HEK293 (cell line): ENCODE results near the gene RPS28.
A peak's percentile ranks its signal among the peaks of the same experiment; 100 is the strongest.

Source experiments
- CTCF ChIA-PET: fragments of 350-600 bp; formaldehyde crosslinking; extraction: SDS; loops from one replicate; lab custom pipeline; 2021; ENCODE audit warnings: antibody characterized with exemption; lab: Yijun Ruan, JAX
- POLR2A ChIA-PET: fragments of 300-600 bp; formaldehyde crosslinking; extraction: SDS; loops from one replicate; lab custom pipeline; 2020; ENCODE audit warnings: antibody characterized with exemption, inconsistent platforms; lab: Yijun Ruan, JAX
- H3K27ac ChIP-seq: fragments of 200-500 bp; sonication (Bioruptor generic); 2 replicates; pipeline ENCODE4 v1.5.1; 2014; ENCODE audit warnings: low read depth, low read length, control low read depth, inconsistent platforms; ENCODE audit errors: extremely low read depth
- H3K36me3 ChIP-seq, 2 experiments: fragments of 200-500 bp in 1 of 2; sonication (Bioruptor generic) in 1 of 2; 1 replicate in 1 of 2; 2 replicates in 1 of 2; pipeline ENCODE4 v1.5.1; 2014 to 2017; ENCODE audit warnings: inconsistent platforms in 2 of 2, low read length in 2 of 2; ENCODE audit not compliant: control insufficient read depth in 2 of 2, insufficient read depth in 1 of 2
- H3K4me1 ChIP-seq: fragments of 200-500 bp; sonication (Bioruptor generic); 2 replicates; pipeline ENCODE4 v1.5.1; 2014; ENCODE audit warnings: mild to moderate bottlenecking, low read length, inconsistent platforms; ENCODE audit not compliant: control insufficient read depth, insufficient read depth
- H3K4me3 ChIP-seq: 2 replicates; pipeline ENCODE4 v1.5.1; 2011; ENCODE audit warnings: low read depth, mild to moderate bottlenecking, control low read depth, low read length, moderate library complexity
- H3K9me3 ChIP-seq: fragments of 200-500 bp; sonication (Bioruptor generic); 2 replicates; pipeline ENCODE4 v1.5.1; 2014; ENCODE audit warnings: low read depth, low read length, inconsistent platforms; ENCODE audit not compliant: control insufficient read depth, insufficient read depth
- GFI1B ChIP-seq: fragments of 450-650 bp; formaldehyde crosslinking; IDR thresholded peaks from 2 replicates; pipeline ENCODE4 v1.5.1; 2016; ENCODE audit warnings: missing biosample characterization, missing genetic modification characterization
- GLIS1 ChIP-seq: fragments of 450-650 bp; formaldehyde crosslinking; IDR thresholded peaks from 2 replicates; pipeline ENCODE4 v1.5.1; 2016; ENCODE audit warnings: missing biosample characterization, missing genetic modification characterization
- KLF1 ChIP-seq: fragments of 450-650 bp; formaldehyde crosslinking; IDR thresholded peaks from 2 replicates; pipeline ENCODE4 v1.5.1; 2016; ENCODE audit warnings: missing biosample characterization, missing genetic modification characterization
- KLF17 ChIP-seq: fragments of 450-650 bp; formaldehyde crosslinking; IDR thresholded peaks from 2 replicates; pipeline ENCODE4 v1.5.1; 2016; ENCODE audit warnings: missing biosample characterization, missing genetic modification characterization
- PRDM1 ChIP-seq: fragments of 450-650 bp; formaldehyde crosslinking; IDR thresholded peaks from 2 replicates; pipeline ENCODE4; 2016; ENCODE audit warnings: missing biosample characterization, missing genetic modification characterization
- SCRT1 ChIP-seq: fragments of 450-650 bp; formaldehyde crosslinking; IDR thresholded peaks from 2 replicates; pipeline ENCODE4 v1.5.1; 2016; ENCODE audit warnings: missing biosample characterization, missing genetic modification characterization, borderline replicate concordance
- ZBTB26 ChIP-seq: fragments of 450-650 bp; formaldehyde crosslinking; optimal IDR thresholded peaks from 2 replicates; pipeline ENCODE3; 2016; ENCODE audit warnings: missing biosample characterization, mild to moderate bottlenecking, missing genetic modification characterization
- ZEB2 ChIP-seq: fragments of 450-650 bp; formaldehyde crosslinking; IDR thresholded peaks from 2 replicates; pipeline ENCODE4 v1.5.1; 2016; ENCODE audit warnings: missing biosample characterization, missing genetic modification characterization
- ZNF138 ChIP-seq: fragments of 450-650 bp; formaldehyde crosslinking; IDR thresholded peaks from 2 replicates; pipeline ENCODE4 v1.5.1; 2016; ENCODE audit warnings: missing biosample characterization, missing genetic modification characterization, borderline replicate concordance
- ZNF223 ChIP-seq: fragments of 450-650 bp; formaldehyde crosslinking; IDR thresholded peaks from 2 replicates; pipeline ENCODE4 v1.5.1; 2016; ENCODE audit warnings: missing biosample characterization, missing genetic modification characterization
- ZNF280C ChIP-seq: fragments of 450-650 bp; formaldehyde crosslinking; IDR thresholded peaks from 2 replicates; pipeline ENCODE4 v1.5.1; 2016; ENCODE audit warnings: missing biosample characterization, missing genetic modification characterization
- ZNF280D ChIP-seq: fragments of 450-650 bp; formaldehyde crosslinking; IDR thresholded peaks from 2 replicates; pipeline ENCODE4 v1.5.1; 2016; ENCODE audit warnings: missing biosample characterization, missing genetic modification characterization
- ZNF37A ChIP-seq: fragments of 450-650 bp; IDR thresholded peaks from 2 replicates; pipeline ENCODE4 v1.5.1; 2018; ENCODE audit warnings: missing biosample characterization, missing genetic modification characterization
- ZNF48 ChIP-seq: fragments of 450-650 bp; formaldehyde crosslinking; IDR thresholded peaks from 2 replicates; pipeline ENCODE4 v1.5.1; 2016; ENCODE audit warnings: missing biosample characterization, missing genetic modification characterization
- ZNF518A ChIP-seq: fragments of 450-650 bp; formaldehyde crosslinking; conservative IDR thresholded peaks from 2 replicates; pipeline ENCODE4 v1.5.1; 2016; ENCODE audit warnings: low read depth, missing biosample characterization, missing genetic modification characterization
- ZNF558 ChIP-seq: fragments of 450-650 bp; formaldehyde crosslinking; IDR thresholded peaks from 2 replicates; pipeline ENCODE4 v1.5.1; 2016; ENCODE audit warnings: missing biosample characterization, missing genetic modification characterization
- ZNF600 ChIP-seq: fragments of 450-650 bp; formaldehyde crosslinking; IDR thresholded peaks from 2 replicates; pipeline ENCODE4 v1.5.1; 2016; ENCODE audit warnings: missing biosample characterization, missing genetic modification characterization
- ZNF645 ChIP-seq: fragments of 450-650 bp; formaldehyde crosslinking; IDR thresholded peaks from 2 replicates; pipeline ENCODE4; 2016; ENCODE audit warnings: missing biosample characterization, missing genetic modification characterization
- ZNF654 ChIP-seq: fragments of 450-650 bp; formaldehyde crosslinking; IDR thresholded peaks from 2 replicates; pipeline ENCODE4 v1.5.1; 2016; ENCODE audit warnings: low read depth, missing biosample characterization, missing genetic modification characterization
- ZNF76 ChIP-seq: fragments of 450-650 bp; formaldehyde crosslinking; IDR thresholded peaks from 2 replicates; pipeline ENCODE4; 2016; ENCODE audit warnings: low read depth, missing biosample characterization, missing genetic modification characterization, borderline replicate concordance
- ZNF843 ChIP-seq: fragments of 450-650 bp; formaldehyde crosslinking; IDR thresholded peaks from 2 replicates; pipeline ENCODE4 v1.5.1; 2016; ENCODE audit warnings: missing biosample characterization, missing genetic modification characterization
- ZSCAN23 ChIP-seq: fragments of 450-650 bp; formaldehyde crosslinking; IDR thresholded peaks from 2 replicates; pipeline ENCODE4 v1.5.1; 2016; ENCODE audit warnings: missing biosample characterization, missing genetic modification characterization

The RPS28 gene

GRCh38 chr19:8363803-8364771, 42.8 kb downstream of the RPS28 start, which contains the start of gene ANGPTL4 (continued):
- TF ChIP-seq ZBTB26 (tag by site-specific recombination) (peak; percentile 38), ZNF600 (peak; percentile 68; the same call in 1 of the 2 replicates), ZNF843 (tag by site-specific recombination) (no peak), KLF1 (tag by site-specific recombination) (no peak), ZNF48 (tag by site-specific recombination) (no peak), ZEB2 (no peak), PRDM1 (no peak), ZNF280C (tag by site-specific recombination) (no peak), KLF17 (no peak), ZNF76 (tag by site-specific recombination) (no peak)
- TF ChIP-seq, all 188 proteins: peak for 4

- H3K9me3 ChIP-seq = no peaks in the 10 kb centered on the region
- H3K36me3 ChIP-seq = no peaks in the 10 kb centered on the region
- ChIA-PET CTCF (interaction anchor here (0.9 to 3.6 kb wide), 2 partner anchors 12 to 140 kb away, joined by 5 to 35 read pairs; no protein-coding TSS in a partner anchor), POLR2A (interaction anchor here (1.1 kb wide), 1 partner anchor 26 kb away, joined by 3 read pairs; no protein-coding TSS in a partner anchor)
- no peak overlapping the region for H3K4me3 ChIP-seq
- peaks cover 26% of the 10 kb centered on the region for H3K4me1 ChIP-seq
- no peak overlapping the region for H3K27ac ChIP-seq
- TF ChIP-seq SCRT1 (tag by site-specific recombination) = no peak
- no peak for TF ChIP-seq ZNF645
- TF ChIP-seq GFI1B (tag by site-specific recombination) = no peak
- no peak for TF ChIP-seq ZNF518A
- TF ChIP-seq ZSCAN23 (tag by site-specific recombination) = no peak
- no peak for TF ChIP-seq ZNF654 (tag by site-specific recombination)
- TF ChIP-seq ZNF223 (tag by site-specific recombination) = no peak
- TF ChIP-seq ZNF280D (tag by site-specific recombination) = no peak
- TF ChIP-seq ZNF138 (tag by site-specific recombination) = no peak
- no peak for TF ChIP-seq ZNF37A (tag by site-specific recombination)
- no peak for TF ChIP-seq GLIS1 (tag by site-specific recombination)
- TF ChIP-seq ZNF558 (tag by site-specific recombination) = no peak
These were observed 44.9 kb downstream of the RPS28 start for GRCh38 chr19:8366121-8366581.
